ENCODE results near the gene PAQR5. TPM values are rescaled to one million over a fixed set of nuclear protein-coding genes. Genes with fewer than 3 reads are reported as not detected.
"Not testable (repeated sequence)": the region's sequence is repeated elsewhere in the genome, so short reads cannot be mapped to it uniquely, and the experiment has no call there.

Gene PAQR5
- polyA plus RNA-seq, 5 donors = 4.9 to 7.5 (median 6.0) TPM

DNA sequence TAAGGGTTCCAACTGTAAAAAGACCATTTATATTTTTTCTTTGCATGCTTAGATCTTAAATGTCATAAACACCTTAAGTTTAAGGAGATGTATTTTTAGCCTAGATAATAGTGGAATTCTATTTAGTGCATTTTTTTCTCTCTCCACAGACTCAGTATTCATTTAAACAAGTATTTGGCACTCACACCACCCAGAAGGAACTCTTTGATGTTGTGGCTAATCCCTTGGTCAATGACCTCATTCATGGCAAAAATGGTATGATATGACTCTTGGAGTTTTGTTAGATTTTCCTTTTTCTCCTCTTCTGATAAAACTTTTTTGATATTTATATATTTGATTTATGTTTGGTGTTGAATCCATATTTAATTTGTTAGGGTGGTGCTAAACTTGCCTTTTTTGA lies 122.8 kb downstream of the PAQR5 start:
- DNase-seq = no peak

GRCh38 chr15:69422336-69422895 lies 123.7 kb downstream of the PAQR5 start:
- no peak for DNase-seq

DNA sequence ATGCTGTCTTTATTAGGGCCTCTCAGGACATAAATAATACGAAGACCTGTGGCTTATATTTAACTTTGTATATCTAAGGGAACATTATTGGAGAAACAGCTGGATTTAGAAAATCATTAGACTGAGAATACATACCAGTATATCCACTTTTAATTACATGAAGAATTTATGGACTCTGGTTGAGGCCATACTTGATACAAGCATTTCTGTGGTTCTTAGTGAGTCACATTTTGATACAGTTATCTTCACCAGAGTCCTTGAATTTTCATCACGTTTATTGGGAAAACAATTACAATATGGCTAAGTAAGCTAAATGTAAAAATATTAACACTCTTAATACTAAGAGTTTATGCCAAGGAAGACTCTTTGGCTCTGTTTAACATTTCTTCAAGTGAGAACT lies 125.3 kb downstream of the PAQR5 start:
- DNase-seq = no peak

- DNase-seq = no peak
These were observed 126.2 kb downstream of the PAQR5 start for GRCh38 chr15:69424748-69425413.

- DNase-seq = no peak
These were observed 135.1 kb downstream of the PAQR5 start for GRCh38 chr15:69433831-69434230.

- DNase-seq = no peak
These were observed 135.5 kb downstream of the PAQR5 start for GRCh38 chr15:69434238-69434637.

DNA sequence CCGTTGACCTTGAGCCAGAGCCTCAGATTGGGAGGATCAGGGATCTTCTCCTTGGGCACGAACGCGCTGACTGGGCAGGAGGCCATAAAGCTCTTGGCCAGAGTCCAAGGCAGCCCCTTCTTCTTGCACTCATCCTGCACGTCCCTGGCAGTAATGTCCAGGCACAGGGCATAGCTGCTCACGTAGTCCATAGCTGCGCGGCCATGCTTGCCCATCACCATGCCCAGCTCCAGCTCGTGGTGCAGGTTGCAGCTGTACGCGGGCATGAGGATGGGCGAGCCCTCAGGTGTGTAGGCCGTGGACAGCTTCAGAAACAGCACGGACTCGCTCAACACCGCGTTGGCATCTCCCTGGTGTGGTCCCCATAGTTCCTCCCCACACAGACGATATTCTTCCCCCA lies 136.0 kb downstream of the PAQR5 start:
- DNase-seq = no peak

DNA sequence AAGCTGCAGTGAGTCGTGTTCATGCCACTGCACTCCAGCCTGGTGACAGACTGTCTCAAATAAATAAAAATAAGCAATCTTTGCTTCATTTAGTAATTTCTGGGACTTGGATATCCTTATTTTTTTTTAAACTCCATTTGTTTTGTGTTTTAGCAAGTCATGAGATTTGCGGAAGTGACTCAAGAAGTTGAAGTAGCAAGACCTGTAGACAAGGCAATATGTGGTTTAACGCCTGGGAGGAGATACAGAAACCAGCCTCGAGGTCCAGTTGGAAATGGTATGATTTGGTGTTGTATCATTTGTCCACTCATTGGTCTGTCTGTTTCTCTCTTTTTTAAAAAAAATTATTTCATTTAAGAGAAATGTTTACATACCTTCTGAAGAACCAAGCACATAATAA lies 137.3 kb downstream of the PAQR5 start:
- no peak for DNase-seq

GRCh38 chr15:69436951-69437350 lies 138.2 kb downstream of the PAQR5 start:
- DNase-seq = no peak

- DNase-seq = no peak
These were observed 140.9 kb downstream of the PAQR5 start for GRCh38 chr15:69439623-69440022.

DNA sequence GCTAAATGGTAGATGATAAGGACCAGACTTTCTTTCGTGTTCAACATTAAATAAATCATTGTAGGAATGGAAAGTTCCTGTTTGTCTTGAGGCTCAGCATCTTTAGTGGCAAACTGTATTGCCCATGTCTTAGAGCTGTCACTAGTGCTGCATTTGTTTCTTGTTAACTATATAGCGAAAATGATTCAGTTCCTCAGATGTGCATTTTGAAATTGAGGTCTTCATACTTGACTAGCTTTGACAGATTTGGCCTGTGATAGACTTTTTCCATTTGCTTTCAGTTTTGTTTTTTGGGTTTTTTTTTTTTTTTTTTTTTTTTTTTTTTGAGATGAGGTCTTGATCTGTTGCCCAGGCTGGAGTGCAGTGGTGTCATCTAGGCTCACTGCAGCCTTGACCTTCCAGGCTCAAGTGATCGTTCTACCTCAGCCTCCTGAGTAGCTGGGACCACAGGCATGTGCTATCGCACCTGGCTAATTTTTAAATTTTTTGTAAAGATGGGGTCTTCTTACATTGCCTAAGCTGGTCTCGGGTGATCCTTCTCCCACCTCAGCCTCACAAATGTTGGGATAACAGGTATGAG lies 144.4 kb downstream of the PAQR5 start:
- DNase-seq = no peak

DNA sequence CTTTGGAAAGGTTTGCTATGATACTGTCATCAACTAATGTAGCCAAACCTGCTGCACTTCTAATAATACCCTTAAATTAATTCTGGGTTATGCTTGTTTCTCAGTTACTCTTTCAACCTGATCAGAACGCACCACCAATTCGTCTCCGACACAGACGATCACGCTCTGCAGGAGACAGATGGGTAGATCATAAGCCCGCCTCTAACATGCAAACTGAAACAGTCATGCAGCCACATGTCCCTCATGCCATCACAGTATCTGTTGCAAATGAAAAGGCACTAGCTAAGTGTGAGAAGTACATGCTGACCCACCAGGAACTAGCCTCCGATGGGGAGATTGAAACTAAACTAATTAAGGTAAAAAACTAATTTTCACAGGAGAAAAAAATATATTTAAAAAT lies 146.0 kb downstream of the PAQR5 start:
- DNase-seq = no peak

GRCh38 chr15:69446953-69447352 lies 148.2 kb downstream of the PAQR5 start:
- no peak for DNase-seq

GRCh38 chr15:69450221-69450620 lies 151.5 kb downstream of the PAQR5 start:
- not testable (repeated sequence) for DNase-seq

DNA sequence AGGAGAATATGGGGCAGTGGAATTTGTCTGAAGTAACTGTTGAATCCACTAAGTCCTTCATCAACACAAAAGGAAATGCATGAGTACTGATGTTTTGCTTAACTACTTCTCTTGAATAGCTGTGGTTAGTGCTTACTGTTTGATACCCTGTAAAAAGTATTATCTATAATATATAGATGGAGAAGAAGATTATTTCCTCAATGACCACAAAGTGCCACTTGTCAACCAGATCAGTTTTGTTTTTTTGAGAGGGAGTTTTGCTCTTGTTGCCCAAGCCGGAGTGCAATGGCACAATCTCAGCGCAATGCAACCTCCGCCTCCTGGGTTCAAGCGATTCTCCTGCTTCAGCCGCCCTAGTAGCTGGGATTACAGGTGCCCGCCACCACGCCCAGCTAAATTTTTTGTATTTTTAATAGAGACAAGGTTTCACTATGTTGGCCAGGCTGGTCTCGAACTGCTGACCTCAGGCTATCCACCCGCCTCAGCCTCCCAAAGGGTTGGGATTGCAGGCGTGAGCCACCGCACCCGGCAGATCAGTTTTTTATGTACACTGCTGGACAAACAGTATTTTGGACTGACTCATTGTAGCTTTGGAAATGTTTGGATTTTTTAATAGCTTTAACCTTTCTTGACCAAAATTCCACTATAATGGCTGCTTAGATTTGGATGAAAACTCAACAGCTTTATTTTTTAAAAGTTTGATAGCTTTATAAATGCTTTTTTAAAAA lies 152.4 kb downstream of the PAQR5 start:
- no peak for DNase-seq

GRCh38 chr15:69451951-69452691 lies 153.4 kb downstream of the PAQR5 start:
- DNase-seq = no peak

DNA sequence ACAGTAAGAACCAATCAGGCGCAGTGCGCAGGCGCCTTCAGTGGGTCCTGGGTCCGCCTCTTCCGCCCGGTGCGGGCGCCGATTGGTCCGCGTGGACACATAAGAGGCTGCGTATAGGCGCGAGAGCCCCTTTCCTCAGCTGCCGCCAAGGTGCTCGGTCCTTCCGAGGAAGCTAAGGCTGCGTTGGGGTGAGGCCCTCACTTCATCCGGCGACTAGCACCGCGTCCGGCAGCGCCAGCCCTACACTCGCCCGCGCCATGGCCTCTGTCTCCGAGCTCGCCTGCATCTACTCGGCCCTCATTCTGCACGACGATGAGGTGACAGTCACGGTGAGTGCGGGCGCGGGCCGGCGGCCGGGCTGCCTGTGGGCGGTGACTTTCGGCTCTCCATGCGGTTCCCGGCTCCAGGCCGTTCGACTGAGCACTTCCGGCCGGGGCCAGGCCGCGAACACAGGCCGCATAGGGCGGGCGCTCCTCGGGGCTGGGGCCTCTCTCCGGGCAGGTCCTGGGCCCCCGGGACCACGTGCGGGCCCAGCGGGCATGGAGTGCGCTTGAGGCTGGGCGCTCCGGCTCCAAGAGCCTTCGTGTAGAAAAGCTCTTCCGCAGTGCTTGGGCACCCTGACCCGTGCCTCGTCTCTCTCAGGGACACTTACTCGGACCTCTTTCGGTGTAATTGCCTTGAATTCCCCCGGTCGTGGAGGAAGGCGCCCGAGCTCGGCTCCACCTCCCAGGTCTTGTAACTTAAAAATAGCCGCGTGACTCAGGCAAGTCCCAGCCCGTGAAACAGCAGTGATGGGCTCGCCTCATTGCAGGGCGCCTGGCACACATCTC lies 154.2 kb downstream of the PAQR5 start, which contains the start of gene RPLP1:
Gene RPLP1, plus strand, starts transcription at position 127 of the 830 bp plus-strand sequence. Its CDS starts 131 bp downstream, at position 258.
- peak; percentile 95 to 97 for DNase-seq

GRCh38 chr15:69454953-69455352 lies 156.2 kb downstream of the PAQR5 start:
- no peak for DNase-seq

- DNase-seq = no peak
These were observed 157.8 kb downstream of the PAQR5 start for GRCh38 chr15:69456208-69457166.
